Nephron progenitor cell (in vitro differentiated cells): ENCODE measurements around the gene ZNF366.
A peak's percentile ranks its signal among the peaks of the same experiment; 100 is the strongest.

Experiments
- DNase-seq: peaks from one replicate; pipeline ENCODE4 v3.0.0; 2021
- H3K27ac Mint-ChIP-seq: 2 replicates; pipeline ENCODE4 v1.8.0; 2021; ENCODE audit warnings: mild to moderate bottlenecking, moderate library complexity, mixed read lengths
- H3K27me3 Mint-ChIP-seq: 2 replicates; pipeline ENCODE4 v1.8.0; 2021; ENCODE audit warnings: mild to moderate bottlenecking, low read depth, mixed read lengths; ENCODE audit not compliant: poor library complexity
- H3K36me3 Mint-ChIP-seq: 2 replicates; pipeline ENCODE4 v1.8.0; 2021; ENCODE audit warnings: low read depth, mixed read lengths
- H3K4me1 Mint-ChIP-seq: 2 replicates; pipeline ENCODE4 v1.8.0; 2021; ENCODE audit warnings: mixed read lengths
- H3K4me3 Mint-ChIP-seq: 2 replicates; pipeline ENCODE4 v1.8.0; 2021; ENCODE audit warnings: mild to moderate bottlenecking, moderate library complexity, mixed read lengths
- H3K9me3 Mint-ChIP-seq: 2 replicates; pipeline ENCODE4 v1.8.0; 2021; ENCODE audit warnings: mild to moderate bottlenecking, moderate library complexity, mixed read lengths
- TF ChIP-seq, protein P1 (sequence below): fragments of 200-600 bp; sonication (generic); IDR thresholded peaks from 2 replicates; pipeline ENCODE4 v1.5.0; 2021; ENCODE audit warnings: antibody characterized with exemption

ZNF366 gene

DNA sequence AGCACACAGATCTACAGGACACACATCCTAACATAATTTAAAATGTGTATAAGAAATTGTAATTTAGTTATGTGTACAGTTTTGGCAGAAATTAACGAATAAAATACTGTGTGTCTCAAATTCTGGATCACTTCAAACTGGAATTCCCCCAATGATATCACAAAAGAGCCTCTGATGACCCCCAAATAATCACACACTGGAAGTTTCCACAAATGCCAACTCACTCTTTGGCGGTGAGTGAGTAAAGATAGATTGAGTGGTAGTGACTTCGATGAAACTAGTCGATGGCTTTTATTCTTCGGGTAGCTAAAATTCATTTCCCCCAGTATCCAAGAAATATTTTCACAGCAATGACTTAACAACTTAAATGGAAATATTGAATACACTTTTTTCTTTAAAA is 2.2 kb downstream of the ZNF366 start:
- no peak for DNase-seq
- peaks cover 4% of the 10 kb centered on the region for H3K27me3 Mint-ChIP-seq
- TF ChIP-seq, protein P1, sequence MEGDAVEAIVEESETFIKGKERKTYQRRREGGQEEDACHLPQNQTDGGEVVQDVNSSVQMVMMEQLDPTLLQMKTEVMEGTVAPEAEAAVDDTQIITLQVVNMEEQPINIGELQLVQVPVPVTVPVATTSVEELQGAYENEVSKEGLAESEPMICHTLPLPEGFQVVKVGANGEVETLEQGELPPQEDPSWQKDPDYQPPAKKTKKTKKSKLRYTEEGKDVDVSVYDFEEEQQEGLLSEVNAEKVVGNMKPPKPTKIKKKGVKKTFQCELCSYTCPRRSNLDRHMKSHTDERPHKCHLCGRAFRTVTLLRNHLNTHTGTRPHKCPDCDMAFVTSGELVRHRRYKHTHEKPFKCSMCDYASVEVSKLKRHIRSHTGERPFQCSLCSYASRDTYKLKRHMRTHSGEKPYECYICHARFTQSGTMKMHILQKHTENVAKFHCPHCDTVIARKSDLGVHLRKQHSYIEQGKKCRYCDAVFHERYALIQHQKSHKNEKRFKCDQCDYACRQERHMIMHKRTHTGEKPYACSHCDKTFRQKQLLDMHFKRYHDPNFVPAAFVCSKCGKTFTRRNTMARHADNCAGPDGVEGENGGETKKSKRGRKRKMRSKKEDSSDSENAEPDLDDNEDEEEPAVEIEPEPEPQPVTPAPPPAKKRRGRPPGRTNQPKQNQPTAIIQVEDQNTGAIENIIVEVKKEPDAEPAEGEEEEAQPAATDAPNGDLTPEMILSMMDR: no peak
- peaks cover 35% of the 10 kb centered on the region for H3K4me1 Mint-ChIP-seq
- no peaks in the 10 kb centered on the region for H3K36me3 Mint-ChIP-seq
- H3K27ac Mint-ChIP-seq: no peak overlapping the region
- no peaks in the 10 kb centered on the region for H3K9me3 Mint-ChIP-seq
- no peak overlapping the region for H3K4me3 Mint-ChIP-seq

DNA sequence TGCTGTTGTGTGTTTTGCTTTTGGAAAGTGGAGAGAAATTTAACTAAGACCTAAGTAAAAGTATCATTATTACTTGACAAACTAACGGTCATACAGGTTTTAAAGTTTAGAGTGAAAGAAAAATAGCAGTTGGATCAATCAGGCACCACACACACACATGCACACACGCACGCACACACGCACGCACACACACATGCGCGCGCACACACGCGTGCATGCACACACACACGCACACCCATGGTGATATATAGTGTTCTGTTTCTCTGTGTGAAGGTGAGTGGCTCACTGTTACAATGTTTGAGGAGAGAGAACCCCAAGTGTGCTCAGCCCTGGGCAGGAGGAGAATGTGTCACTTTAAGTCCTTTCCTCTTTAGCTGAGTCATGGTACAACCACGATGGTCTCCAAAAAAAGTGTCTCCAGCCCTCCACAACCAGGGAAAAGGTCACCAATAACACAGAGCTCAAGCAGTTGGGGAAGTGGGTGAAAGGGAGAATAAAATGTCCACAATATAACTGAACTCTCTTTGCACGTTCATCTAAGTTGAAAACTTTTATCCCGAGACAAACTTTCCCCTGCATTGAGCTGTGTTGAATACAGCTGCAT is 3.2 kb downstream of the ZNF366 start:
- Mint-ChIP-seq H3K9me3 (no peaks in the 10 kb centered on the region), H3K4me1 (peaks cover 35% of the 10 kb centered on the region), H3K4me3 (no peak overlapping the region), H3K27ac (no peak overlapping the region), H3K36me3 (no peaks in the 10 kb centered on the region), H3K27me3 (peaks cover 4% of the 10 kb centered on the region)
- DNase-seq: no peak
- TF ChIP-seq, protein P1: no peak

DNA sequence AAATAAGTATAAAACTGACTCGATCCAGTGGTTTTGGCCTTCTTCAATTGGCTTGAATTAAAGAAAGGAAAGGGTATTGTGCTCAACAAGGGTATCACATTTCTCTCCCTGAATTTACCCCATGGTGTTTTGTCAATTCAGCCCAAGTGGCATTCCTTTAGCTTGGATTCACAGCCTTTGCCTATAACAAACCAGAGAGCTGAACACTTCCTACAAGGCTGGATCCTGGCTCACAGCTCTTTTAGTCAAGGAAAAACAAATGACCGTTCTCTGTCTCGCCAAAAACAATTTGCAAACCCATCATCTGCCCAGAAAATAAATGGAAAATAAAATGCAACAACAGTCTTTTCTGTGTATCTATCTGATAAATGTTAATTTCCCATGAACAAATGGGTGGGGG is 5.7 kb downstream of the ZNF366 start:
- TF ChIP-seq, protein P1: no peak
- H3K4me1 Mint-ChIP-seq: peaks cover 15% of the 10 kb centered on the region
- H3K4me3 Mint-ChIP-seq: no peak overlapping the region
- DNase-seq: no peak
- H3K27ac Mint-ChIP-seq: peak overlapping the region; percentile 41
- H3K36me3 Mint-ChIP-seq: no peaks in the 10 kb centered on the region
- no peaks in the 10 kb centered on the region for H3K27me3 Mint-ChIP-seq
- no peaks in the 10 kb centered on the region for H3K9me3 Mint-ChIP-seq

DNA sequence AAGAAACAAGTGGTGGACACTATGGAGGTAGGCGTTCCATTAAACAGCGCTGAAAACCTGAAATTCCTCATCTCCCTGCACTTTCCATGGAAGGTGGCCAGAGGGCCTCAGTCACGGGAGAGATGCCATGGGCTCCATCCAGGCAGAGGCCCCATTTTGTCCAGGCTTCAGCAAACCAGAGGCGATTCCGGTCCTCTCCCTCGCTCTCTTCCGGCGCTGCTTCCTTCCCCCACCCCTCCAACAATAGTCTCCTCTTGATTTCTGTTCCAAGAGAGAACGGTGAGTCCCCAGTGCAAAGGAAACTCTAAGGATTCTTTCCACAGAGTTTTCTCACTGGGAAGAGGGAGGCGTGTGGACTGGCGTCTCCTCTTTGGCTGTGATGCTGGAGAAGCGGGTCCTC is 7.5 kb downstream of the ZNF366 start:
- Mint-ChIP-seq H3K27me3 (no peaks in the 10 kb centered on the region), H3K36me3 (no peaks in the 10 kb centered on the region), H3K4me3 (no peak overlapping the region), H3K4me1 (peaks cover 7% of the 10 kb centered on the region), H3K27ac (no peak overlapping the region), H3K9me3 (no peaks in the 10 kb centered on the region)
- no peak for DNase-seq
- TF ChIP-seq, protein P1: no peak

DNA sequence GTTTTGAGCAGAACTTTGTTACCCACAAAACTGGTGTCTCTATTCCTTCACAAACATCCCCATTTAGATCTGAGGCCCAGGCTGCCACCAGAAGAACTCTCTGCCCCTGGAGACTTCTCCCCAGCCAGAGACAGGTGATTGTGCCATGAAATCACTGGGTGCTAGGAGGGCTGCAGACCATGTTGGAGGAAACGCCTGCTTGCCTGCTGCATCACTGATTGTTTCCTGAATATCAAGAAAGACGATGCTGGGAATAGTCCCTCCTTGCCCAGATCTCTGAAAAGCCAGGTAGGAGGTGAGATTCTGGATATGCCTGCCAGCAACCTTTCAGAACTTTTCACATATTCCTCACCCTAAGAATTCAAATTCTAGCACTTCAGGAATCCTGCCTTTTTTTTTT is 8.1 kb downstream of the ZNF366 start:
- Mint-ChIP-seq H3K27ac (no peak overlapping the region), H3K4me3 (no peak overlapping the region)

DNA sequence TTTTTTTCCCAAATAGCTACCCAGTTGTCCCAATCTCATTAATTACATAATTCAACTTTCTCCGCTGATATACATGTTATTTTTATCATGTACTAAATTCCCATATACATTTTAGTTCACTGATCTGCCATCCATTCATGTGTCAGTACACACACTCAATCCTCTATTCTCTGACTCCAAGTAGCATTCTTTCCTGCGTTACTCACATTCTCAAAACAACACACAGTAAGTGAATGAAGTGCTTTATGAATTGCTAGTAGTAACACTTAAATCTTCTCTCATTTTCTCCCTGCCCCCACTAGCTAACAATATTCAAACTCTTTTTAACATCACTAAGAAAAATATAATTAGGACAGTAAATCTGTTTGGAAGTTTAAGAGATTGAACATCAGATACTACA is 8.9 kb downstream of the ZNF366 start:
- Mint-ChIP-seq H3K27me3 (peaks cover 3% of the 10 kb centered on the region), H3K27ac (no peak overlapping the region), H3K4me3 (no peak overlapping the region), H3K4me1 (no peaks in the 10 kb centered on the region), H3K9me3 (no peaks in the 10 kb centered on the region), H3K36me3 (no peaks in the 10 kb centered on the region)
- TF ChIP-seq, protein P1: no peak
- DNase-seq: no peak

More for the DNA sequence above, 8.1 kb downstream of the ZNF366 start:
- peaks cover 1% of the 10 kb centered on the region for H3K27me3 Mint-ChIP-seq
- DNase-seq: no peak
- H3K36me3 Mint-ChIP-seq: no peaks in the 10 kb centered on the region
- H3K9me3 Mint-ChIP-seq: no peaks in the 10 kb centered on the region
- H3K4me1 Mint-ChIP-seq: peaks cover 7% of the 10 kb centered on the region
- TF ChIP-seq, protein P1: no peak
